Ovary (tissue), 9 donors: ENCODE data around the gene HBQ1. TPM values are rescaled to one million over a fixed set of nuclear protein-coding genes. Genes with fewer than 3 reads are reported as not detected.

Source experiments
- DNase-seq, 5 donors: peaks; one replicate each; pipeline ENCODE4 v3.0.0-alpha.2; 2019 to 2020
- H3K27ac ChIP-seq, 2 donors: fragments of 200-600 bp; one replicate each; pipeline versions ENCODE4 v1.5.1 to v1.8.0; 2019 to 2022
- H3K27me3 ChIP-seq: fragments of 200-600 bp; one replicate; pipeline ENCODE4 v1.8.0; 2022
- H3K36me3 ChIP-seq: fragments of 200-600 bp; sonication (generic); one replicate; pipeline ENCODE4 v1.5.1; 2019
- H3K4me1 ChIP-seq: one replicate; pipeline ENCODE4 v1.8.1; 2013; ENCODE audit warnings: mild to moderate bottlenecking, moderate library complexity; ENCODE audit not compliant: insufficient read depth
- H3K4me3 ChIP-seq: fragments of 200-600 bp; sonication (generic); one replicate; pipeline ENCODE4 v1.5.1; 2017
- H3K9me3 ChIP-seq, 2 donors: fragments of 200-600 bp in 1 of 2; sonication (generic) in 1 of 2; one replicate each; pipeline versions ENCODE4 v1.5.1 to v1.8.1; 2013 to 2019; ENCODE audit warnings: mild to moderate bottlenecking in 1 of 2, moderate library complexity in 1 of 2
- CTCF ChIP-seq, 3 donors: fragments of 450-650 bp in 2 of 3; fragments of 200-600 bp in 1 of 3; IDR thresholded peaks; one replicate each; pipeline versions ENCODE4 v1.5.1 to v1.8.0; 2016 to 2022; ENCODE audit warnings: antibody characterized with exemption in 3 of 3, mild to moderate bottlenecking in 1 of 3
- EP300 ChIP-seq: sonication (generic); formaldehyde crosslinking; IDR thresholded peaks from one replicate; pipeline ENCODE4 v1.6.1; 2017; ENCODE audit warnings: antibody characterized with exemption
- POLR2A ChIP-seq: fragments of 450-650 bp; IDR thresholded peaks from one replicate; pipeline ENCODE4 v1.6.1; 2017; ENCODE audit warnings: antibody characterized with exemption, mild to moderate bottlenecking, moderate library complexity
- WGBS, 3 donors: extraction: QIAGEN DNeasy Blood & Tissue Kit in 1 of 3; methylation state at CpG; one replicate each; pipeline versions ENCODE4 v1.1.5 to v1.1.7; 2013 to 2017; 5-methylcytosine and 5-hydroxymethylcytosine counted together
- intact Hi-C, 4 donors: fragments of 100-400 bp; cut with DNase I; formaldehyde crosslinking; loops; one replicate each; pipeline versions ENCODE4 v1.11.0 to v1.15.1; 2022 to 2023
- polyA plus RNA-seq, 2 donors: library from polyadenylated mRNA; stranded (reverse); fragments of 200-250 nt in 1 of 2; fragments of 350-450 nt in 1 of 2; fragmentation: Illumina TruSeq in 1 of 2; extraction: RNeasy Lipid Tissue Mini Kit (QIAGEN cat#74804) in 1 of 2; gene quantifications; one replicate each; pipeline ENCODE4 v1.2.3, GENCODE V29; 2013 to 2014
- total RNA-seq, 7 donors: library from RNA; depleted of rRNA in 2 of 7; stranded (reverse); fragments of >200 nt in 2 of 7; fragmentation: NEBNext Ultra II Directional in 3 of 7; extraction: Animal tissue kit (Norgen Biotek cat#: 25700) in 3 of 7; gene quantifications; one replicate each; pipeline versions ENCODE4 v1.1.0 to v1.2.4, GENCODE V29; 2016 to 2023
- donor health status: DM: no; HTN: no; CAD: no; lungs with moderate emphysema.
- donor health status: DM: no; HTN: no; CAD: no.
- donor health status: Bipolar disorder and iron deficiency.
- donor health status: DM: yes; HTN: yes; CAD: no.
- donor health status: DM: no; HTN: no; CAD: no.
- donor health status: DM: yes; HTN: yes; CAD: no.

The HBQ1 gene
- total and polyA plus RNA-seq, 9 donors, result 0.29 TPM; not detected in 8

- Histone ChIP-seq H3K4me1 (peaks cover 9% of the 10 kb centered on the region), H3K36me3 (no peaks in the 10 kb centered on the region), H3K27me3 (no peaks in the 10 kb centered on the region), H3K9me3 (no peaks in the 10 kb centered on the region), H3K27ac (peak overlapping the region; percentile 22 to 58), H3K4me3 (peak overlapping the region; percentile 58)
- 0 to 1% (median 0%) methylated on average over 14 to 30 of the region's 30 CpGs for WGBS, 3 donors
- intact Hi-C loops, result no loop called here
- TF ChIP-seq POLR2A, result no peak
- TF ChIP-seq CTCF (IDR thresholded peaks at IDR 0.05), result no peak
- TF ChIP-seq EP300, result no peak
- DNase-seq, result peak; percentile 24 to 66 (median 60)
Measured at GRCh38 chr16:138049-138417, 42.2 kb upstream of the HBQ1 start.

- Histone ChIP-seq H3K27me3 (no peaks in the 10 kb centered on the region), H3K27ac (no peak overlapping the region), H3K9me3 (no peaks in the 10 kb centered on the region), H3K4me3 (no peak overlapping the region), H3K4me1 (peaks cover 3% of the 10 kb centered on the region), H3K36me3 (no peaks in the 10 kb centered on the region)
- TF ChIP-seq EP300, result no peak
- no peak for TF ChIP-seq POLR2A
- TF ChIP-seq CTCF (IDR thresholded peaks at IDR 0.05), result no peak
- WGBS, 3 donors, result 46 to 62% (median 56%) methylated on average over 10 of the region's 10 CpGs
- no peak for DNase-seq
- intact Hi-C loops, result no loop called here
Measured at GRCh38 chr16:140175-140857, 39.9 kb upstream of the HBQ1 start.

GRCh38 chr16:142405-142967, 37.8 kb upstream of the HBQ1 start:
- Histone ChIP-seq H3K36me3 (no peaks in the 10 kb centered on the region), H3K27ac (no peak overlapping the region), H3K27me3 (no peaks in the 10 kb centered on the region), H3K4me3 (no peak overlapping the region), H3K4me1 (peaks cover 1% of the 10 kb centered on the region), H3K9me3 (no peaks in the 10 kb centered on the region)
- intact Hi-C loops, result no loop called here
- no peak for DNase-seq
- TF ChIP-seq EP300, result no peak
- TF ChIP-seq POLR2A, result no peak
- TF ChIP-seq CTCF (IDR thresholded peaks at IDR 0.05), result no peak
- WGBS, 3 donors, result 74 to 79% (median 75%) methylated on average over 12 of the region's 12 CpGs

- intact Hi-C loops, result no loop called here
- Histone ChIP-seq H3K9me3 (no peaks in the 10 kb centered on the region), H3K36me3 (no peaks in the 10 kb centered on the region), H3K27ac (no peak overlapping the region), H3K4me3 (no peak overlapping the region), H3K4me1 (no peaks in the 10 kb centered on the region), H3K27me3 (no peaks in the 10 kb centered on the region)
- DNase-seq, result no peak
- WGBS, 3 donors, result 70 to 84% (median 78%) methylated on average over 6 of the region's 6 CpGs
- TF ChIP-seq POLR2A (no peak), CTCF (IDR thresholded peaks at IDR 0.05) (no peak), EP300 (no peak)
Measured at GRCh38 chr16:143047-143446, 37.2 kb upstream of the HBQ1 start.
